Endometrial microvascular endothelial cells (primary cell): ENCODE measurements around the gene GFER. TPM values are rescaled to one million over a fixed set of nuclear protein-coding genes. Genes with fewer than 3 reads are reported as not detected.
"Not testable (repeated sequence)": the region's sequence is repeated elsewhere in the genome, so short reads cannot be mapped to it uniquely, and the experiment has no call there.

Experiments
- in situ Hi-C: cut with HindIII; loops from 2 replicates; pipeline ENCODE4 v1.10.0; 2017; ENCODE audit warnings: low sequenced_read_pairs, low pct_unique_long_range_greater_than_20kb; ENCODE audit errors: inconsistent ontology term
- total RNA-seq: library from RNA; depleted of rRNA; stranded (reverse); fragments of >200 nt; gene quantifications from one replicate; pipeline ENCODE4 v1.2.3, GENCODE V29; 2015; ENCODE audit errors: inconsistent ontology term

The GFER gene
- total RNA-seq: 17.2 TPM

- in situ Hi-C loops: no loop called here
Measured at GRCh38 chr16:1983544-1984346, at the start of gene GFER. Gene GFER, plus strand, starts transcription at chr16:1984193. Its CDS starts 26 bp downstream, at chr16:1984219.

DNA sequence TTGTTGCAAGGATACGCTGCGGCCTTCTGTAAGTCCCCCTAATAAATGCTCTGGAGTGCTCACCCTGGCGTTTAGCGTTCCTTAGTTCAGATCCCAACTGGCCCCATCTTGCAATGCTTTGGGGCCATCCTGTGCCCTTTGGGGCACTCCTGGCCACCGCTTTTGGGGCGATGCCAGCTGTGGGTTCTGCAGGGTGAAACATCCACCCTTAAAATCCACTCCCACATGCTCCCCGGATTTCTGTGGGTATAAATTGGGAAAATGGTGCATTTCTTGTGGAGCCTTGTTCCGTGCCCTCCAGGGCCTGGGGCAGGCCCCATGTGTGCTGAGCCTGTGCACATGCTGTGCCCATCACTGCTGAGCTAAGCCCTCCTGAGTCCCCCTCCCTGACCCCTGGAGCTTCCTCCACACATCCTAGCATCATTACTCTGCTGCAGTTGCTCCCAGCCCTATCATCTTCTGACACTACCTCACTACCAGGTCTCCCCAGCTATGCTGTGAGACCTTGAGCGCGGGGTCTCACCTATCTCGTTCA lies 47.0 kb upstream of the GFER start:
- in situ Hi-C loops: no loop called here

- in situ Hi-C loops: no loop called here
Measured at GRCh38 chr16:1938316-1938715, 45.7 kb upstream of the GFER start.

DNA sequence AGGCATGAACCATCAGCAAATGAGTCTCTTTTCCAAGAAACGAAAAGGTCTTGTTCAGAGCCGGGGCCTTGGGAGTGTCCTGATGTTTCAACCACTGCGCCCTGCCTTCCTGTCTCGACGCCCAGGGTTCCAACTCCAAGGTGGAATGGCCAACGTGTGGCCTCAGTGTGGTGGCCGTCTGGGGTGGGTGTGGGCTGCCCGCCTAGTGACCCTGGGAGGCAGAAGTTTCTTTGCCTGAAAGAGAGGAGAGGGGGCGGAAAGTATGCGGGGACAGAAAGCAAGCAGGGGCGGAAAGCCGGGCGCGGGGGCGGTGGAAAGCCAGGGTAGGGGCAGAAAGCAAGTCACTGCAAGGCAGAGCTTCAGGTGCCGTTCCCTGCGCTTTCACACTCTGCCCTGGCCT lies 45.1 kb upstream of the GFER start:
- in situ Hi-C loops: no loop called here

GRCh38 chr16:1939833-1940232 lies 44.2 kb upstream of the GFER start:
- in situ Hi-C loops: not testable (repeated sequence)

DNA sequence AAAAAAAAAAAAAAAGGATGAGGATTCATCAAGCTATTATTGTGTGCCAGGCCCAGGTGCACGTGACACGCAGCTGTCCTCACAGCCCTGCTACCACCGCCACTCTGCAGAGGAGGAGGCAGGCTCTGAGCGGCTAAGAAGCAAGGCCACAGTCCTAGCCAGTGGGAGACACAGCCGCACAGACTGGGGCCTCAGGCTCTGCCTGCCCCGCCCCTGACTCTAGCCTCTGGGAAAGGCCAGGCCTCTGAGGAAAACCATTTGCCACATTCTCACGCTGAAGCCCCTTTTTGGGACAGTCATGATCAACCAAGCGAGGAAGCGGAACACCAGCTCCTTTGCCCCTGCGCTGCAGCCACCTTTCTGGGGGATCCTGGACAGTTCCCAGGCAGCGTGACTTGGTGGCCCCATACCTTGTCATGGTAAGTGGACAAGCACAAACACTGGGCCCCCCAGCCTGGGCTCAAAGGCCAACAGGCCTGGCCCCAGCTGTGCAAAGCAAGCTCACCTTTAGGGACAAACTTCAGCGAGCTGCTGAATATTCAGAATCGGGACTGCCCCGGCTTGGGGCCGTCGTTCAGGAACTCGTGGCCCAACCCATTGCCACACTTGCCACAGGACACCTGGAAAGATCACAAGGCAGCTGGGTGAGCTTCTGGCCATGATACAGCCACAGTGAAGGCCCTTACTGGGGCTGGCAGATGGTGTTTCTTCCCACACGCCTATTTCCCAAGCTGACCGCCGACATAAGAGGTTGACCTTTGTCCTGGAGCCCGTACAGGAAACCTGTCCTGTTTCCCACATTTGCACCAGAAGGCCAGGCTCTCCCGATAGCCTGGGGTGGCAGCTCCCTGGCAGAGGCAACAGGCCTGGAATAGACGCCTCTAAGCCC lies 43.5 kb upstream of the GFER start:
- in situ Hi-C loops: no loop called here

DNA sequence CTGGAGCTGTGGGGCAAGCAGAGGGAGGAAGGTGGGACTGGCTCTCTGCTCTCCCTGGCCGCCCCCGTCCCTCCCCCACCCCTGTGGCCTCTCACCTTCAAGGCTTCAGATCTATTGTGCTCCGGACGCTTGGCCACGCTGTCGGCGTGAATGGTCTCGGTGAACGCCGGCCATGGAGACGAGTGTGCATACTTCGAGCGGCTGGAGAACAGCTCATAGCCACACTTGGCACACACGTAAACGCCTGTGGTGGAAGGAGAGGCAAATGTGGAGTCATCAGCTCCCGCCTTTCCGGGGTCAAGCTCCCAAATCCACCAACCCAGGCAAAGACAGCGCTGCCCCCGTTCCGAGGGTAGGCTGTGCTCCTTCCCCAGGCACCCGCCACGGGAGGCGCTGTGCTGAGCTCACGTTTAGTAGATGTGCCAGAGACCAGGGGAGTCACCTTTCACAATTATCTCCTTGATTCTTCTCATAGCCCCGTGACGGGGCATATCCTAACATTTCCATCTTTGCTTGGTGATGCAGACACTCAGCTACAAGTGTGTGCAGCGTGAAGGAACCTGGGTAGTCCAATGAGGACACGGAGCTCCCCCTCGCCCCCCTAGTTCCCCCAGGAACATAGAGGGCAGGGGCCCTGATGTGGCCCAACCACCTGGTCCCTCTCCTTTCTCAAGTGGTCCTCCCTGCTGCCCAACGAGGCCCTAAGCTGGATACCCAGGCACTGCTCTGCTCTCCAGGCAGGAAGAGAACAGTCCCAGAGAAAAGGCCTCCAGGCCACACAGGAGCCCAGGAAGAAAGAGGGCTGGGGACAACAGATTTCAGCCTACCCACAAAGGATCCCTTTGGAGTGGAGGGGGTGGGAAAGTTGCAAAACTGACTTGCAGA lies 42.6 kb upstream of the GFER start:
- in situ Hi-C loops: no loop called here

DNA sequence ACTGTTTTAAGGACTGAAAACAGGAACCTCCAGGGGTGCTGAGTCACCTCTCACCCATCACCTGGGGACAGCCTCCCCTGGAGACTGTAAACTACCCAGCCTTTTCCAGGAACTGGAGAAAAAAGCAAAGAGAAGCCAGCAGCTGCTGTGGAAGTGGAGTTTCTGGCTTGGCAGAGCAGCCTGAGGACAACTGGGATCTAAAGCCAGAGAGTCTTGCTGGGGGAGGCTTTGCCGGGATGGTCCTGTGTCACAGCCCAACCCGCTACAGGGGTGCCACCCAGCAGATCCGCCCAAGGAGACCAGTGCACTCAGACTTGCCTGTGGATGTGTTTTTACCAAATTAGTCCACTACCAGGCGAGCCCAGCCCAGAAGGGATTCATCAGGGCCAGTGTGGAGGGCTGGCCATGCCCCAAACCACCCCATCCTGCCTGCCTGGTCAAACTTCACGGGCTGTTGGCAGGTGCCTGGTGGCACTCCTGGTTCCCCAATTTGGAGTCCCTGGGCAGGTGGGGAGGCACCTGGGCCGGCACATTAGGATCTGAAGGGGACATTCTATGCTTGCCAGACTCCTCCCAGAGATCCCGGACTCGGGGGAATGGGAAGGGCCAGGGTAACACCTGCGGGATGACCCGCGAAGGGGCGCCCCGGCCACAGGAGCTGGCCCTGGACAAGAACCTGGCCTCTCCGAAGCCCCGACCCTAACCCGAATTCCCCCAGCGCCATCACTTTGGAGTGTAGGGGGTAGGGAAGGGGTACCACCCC lies 41.8 kb upstream of the GFER start:
- in situ Hi-C loops: no loop called here

DNA sequence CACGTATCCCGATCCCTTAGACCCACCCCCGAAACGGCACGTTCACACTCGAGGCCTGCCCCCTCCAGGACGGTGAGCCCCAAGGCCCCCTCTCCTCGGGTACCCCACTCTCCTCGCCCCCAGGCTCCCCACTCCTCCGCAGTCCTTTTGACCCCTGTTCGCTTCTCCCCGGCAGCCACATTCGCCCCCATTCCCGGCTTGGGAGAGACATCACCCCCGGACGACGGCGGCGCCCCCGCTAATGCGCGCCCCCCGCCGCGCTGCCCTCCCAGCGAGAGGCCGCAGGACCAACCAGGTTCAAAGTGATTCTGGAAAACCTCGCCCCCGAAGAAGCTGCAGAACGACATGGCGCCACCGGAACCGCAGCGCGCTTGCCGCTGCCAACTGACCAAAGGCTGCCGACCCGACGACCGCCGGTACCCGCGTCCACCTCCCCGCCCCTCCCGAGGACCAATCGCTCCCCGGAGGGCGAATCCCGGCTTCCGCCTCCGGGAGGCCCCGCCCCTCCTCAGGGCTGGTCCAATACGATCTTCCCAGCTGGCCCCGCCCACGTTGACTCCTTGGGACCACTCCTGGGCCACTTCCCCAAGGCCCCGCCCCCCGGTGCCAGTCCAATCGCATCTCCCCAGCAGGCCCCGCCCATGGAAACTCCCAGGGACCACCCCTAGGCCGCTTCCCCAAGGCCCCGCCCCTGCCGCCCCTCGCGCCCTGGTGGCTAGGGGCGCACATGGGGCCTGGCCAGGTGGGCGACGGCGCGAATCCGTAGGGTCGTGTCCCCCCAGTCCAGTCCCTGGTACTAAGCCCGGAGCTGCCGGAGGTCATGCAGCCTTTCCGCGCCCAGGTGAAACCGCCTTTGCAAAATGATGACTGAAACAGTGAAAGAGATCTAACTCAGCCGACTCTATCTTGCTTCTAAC lies 40.9 kb upstream of the GFER start, which contains the start of gene MSRB1:
MSRB1 (minus strand) TSS at position 390 of the 917 bp plus-strand sequence; CDS start at position 347, 43 bp downstream.
- in situ Hi-C loops: no loop called here

- in situ Hi-C loops: no loop called here
Measured at GRCh38 chr16:1944612-1945199, 39.3 kb upstream of the GFER start.

DNA sequence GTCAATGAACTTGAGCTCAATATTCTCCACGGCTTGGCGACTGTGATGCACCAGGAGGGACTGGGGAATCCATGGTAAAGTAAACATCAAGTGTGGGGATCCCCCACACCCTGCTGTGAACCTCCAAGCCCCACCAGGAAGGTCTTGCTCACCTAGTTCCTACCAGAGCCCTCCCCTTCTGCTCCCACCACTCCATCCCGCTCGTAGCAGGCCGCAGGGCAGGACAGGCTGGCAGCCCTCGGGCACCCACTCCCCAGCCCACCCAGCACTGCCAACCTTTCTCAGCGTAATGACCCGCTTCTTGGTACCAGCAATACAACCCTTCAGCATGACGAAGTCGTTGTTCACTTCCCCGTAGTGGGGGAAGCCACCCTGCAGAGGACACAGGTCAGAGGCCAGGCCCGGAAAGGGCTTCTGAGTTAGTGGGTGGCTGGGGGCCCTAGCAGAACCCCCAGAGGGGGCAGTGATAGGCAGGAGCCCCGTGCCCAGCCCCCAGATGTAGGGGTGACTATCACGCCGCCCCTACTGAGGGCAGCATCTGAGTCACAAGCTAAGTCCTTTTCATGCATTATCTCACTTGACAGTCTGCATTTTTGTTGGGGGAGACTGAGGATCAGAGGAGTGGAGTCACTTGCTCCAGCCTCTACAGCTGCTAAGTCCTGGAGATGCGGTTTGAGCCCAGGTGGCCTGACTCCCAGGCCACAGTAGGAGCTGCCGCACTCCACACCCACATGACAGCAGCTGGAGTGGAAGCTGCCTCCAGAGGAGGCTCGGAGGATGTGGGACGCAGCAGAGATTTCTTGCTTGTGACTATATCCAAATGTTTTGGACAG lies 38.2 kb upstream of the GFER start:
- in situ Hi-C loops: no loop called here

- in situ Hi-C loops: no loop called here
Measured at GRCh38 chr16:1946495-1947368, 37.3 kb upstream of the GFER start.

DNA sequence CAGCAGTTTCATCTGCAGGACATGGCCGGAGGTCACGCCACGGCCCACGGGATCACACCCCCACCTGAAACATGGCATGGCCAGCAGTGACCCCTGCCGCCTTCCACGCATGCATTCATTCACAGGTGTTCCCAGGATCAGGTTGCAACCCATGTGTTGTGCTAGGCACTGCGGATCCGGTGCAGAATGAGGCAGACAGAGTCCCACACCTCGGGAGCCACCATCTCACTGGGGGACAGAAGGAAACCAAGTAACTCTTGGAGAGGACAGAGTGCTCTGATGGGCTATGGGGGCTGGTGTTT lies 36.7 kb upstream of the GFER start:
- in situ Hi-C loops: no loop called here

DNA sequence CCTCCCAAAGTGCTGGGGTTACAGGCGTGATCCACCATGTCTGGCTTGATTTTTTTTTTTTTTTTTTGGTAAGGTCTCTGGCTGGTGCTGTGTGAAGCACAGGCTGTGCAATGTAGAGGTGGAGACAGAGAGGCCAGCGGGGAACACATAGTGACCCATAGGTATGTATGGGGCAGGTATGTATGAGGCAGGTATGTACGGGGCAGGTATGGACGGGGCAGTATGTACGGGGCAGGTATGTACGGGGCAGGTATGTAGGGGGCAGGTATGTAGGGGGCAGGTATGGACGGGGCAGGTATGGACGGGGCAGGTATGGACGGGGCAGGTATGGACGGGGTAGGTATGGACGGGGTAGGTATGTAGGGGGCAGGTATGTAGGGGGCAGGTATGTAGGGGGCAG lies 34.5 kb upstream of the GFER start:
- in situ Hi-C loops: no loop called here

DNA sequence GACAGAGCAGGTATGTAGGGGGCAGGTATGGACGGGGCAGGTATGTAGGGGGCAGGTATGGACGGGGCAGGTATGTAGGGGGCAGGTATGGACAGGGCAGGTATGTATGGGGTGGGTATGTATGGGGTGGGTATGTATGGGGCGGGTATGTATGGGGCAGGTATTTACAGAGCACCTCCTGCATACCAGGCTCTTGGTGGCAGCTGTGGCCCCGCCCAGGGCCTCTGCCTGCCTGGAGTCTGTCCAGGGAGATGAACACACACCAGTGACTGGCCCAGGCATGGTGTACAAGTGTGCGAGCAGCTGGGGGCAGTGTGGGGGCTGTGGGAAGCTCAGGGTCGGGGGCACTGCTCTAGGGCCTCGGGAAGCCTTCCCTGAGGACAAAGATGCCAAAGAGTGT lies 33.9 kb upstream of the GFER start:
- in situ Hi-C loops: no loop called here
